DND-41 (cell line): ENCODE measurements around the gene ISX.

Source experiments
- ATAC-seq: fragments of 200-7000 bp; cut with Tn5 transposase; 3 replicates; pipeline ENCODE4 v1.9.1; 2021; ENCODE audit warnings: low read depth; ENCODE audit not compliant: insufficient read depth
- DNase-seq: peaks from one replicate; pipeline ENCODE4 v3.0.0-alpha.2; 2020
- H2AFZ ChIP-seq: 2 replicates; pipeline ENCODE4 v1.6.0; 2012; ENCODE audit warnings: low read depth, low read length
- H3K27ac ChIP-seq: 2 replicates; pipeline ENCODE4 v1.5.1; 2012; ENCODE audit warnings: low read length, inconsistent platforms
- H3K27me3 ChIP-seq: fragments of 200-600 bp; sonication (generic); 2 replicates; pipeline ENCODE4 v1.6.0; 2012; ENCODE audit warnings: low read length, mild to moderate bottlenecking, inconsistent platforms; ENCODE audit not compliant: insufficient read depth, poor library complexity
- H3K36me3 ChIP-seq: 2 replicates; pipeline ENCODE4 v1.5.1; 2012; ENCODE audit warnings: low read length, inconsistent platforms; ENCODE audit not compliant: insufficient read depth
- H3K4me1 ChIP-seq: 2 replicates; pipeline ENCODE4 v1.5.1; 2012; ENCODE audit warnings: mild to moderate bottlenecking, low read length; ENCODE audit not compliant: insufficient read depth
- H3K4me2 ChIP-seq: 2 replicates; pipeline ENCODE4 v1.6.0; 2012; ENCODE audit warnings: mild to moderate bottlenecking, moderate library complexity, low read length, inconsistent platforms; ENCODE audit not compliant: insufficient read depth
- H3K4me3 ChIP-seq, 2 experiments: fragments of 200-600 bp in 1 of 2; shearing (Covaris generic) in 1 of 2; 2 replicates each; pipeline ENCODE4 v1.5.1; 2012 to 2016; ENCODE audit warnings: inconsistent platforms in 2 of 2, low read length in 2 of 2, mild to moderate bottlenecking in 2 of 2, low read depth in 1 of 2, moderate library complexity in 1 of 2
- H3K79me2 ChIP-seq: 2 replicates; pipeline ENCODE4 v1.6.0; 2012; ENCODE audit warnings: low read length, inconsistent platforms; ENCODE audit not compliant: insufficient read depth
- H3K9ac ChIP-seq: 2 replicates; pipeline ENCODE4 v1.6.0; 2012; ENCODE audit warnings: low read depth, mild to moderate bottlenecking, inconsistent platforms, low read length, moderate library complexity
- H3K9me3 ChIP-seq: 2 replicates; pipeline ENCODE4 v1.5.1; 2012; ENCODE audit warnings: low read length, moderate library complexity, mild to moderate bottlenecking, inconsistent platforms; ENCODE audit not compliant: insufficient read depth, severe bottlenecking
- H4K20me1 ChIP-seq: 2 replicates; pipeline ENCODE4 v1.6.0; 2012; ENCODE audit warnings: low read length; ENCODE audit not compliant: insufficient read depth
- CTCF ChIP-seq: IDR thresholded peaks from 2 replicates; pipeline ENCODE4 v1.5.1; 2012; ENCODE audit warnings: borderline replicate concordance, low read length, moderate library complexity, mild to moderate bottlenecking; ENCODE audit not compliant: poor library complexity, severe bottlenecking; ENCODE audit errors: extremely low read depth
- EZH2 ChIP-seq: IDR thresholded peaks from 3 replicates; pipeline ENCODE4 v1.6.1; 2012; ENCODE audit warnings: borderline replicate concordance, low read depth, mild to moderate bottlenecking, moderate library complexity, low read length, inconsistent platforms; ENCODE audit not compliant: severe bottlenecking

The ISX gene

DNA sequence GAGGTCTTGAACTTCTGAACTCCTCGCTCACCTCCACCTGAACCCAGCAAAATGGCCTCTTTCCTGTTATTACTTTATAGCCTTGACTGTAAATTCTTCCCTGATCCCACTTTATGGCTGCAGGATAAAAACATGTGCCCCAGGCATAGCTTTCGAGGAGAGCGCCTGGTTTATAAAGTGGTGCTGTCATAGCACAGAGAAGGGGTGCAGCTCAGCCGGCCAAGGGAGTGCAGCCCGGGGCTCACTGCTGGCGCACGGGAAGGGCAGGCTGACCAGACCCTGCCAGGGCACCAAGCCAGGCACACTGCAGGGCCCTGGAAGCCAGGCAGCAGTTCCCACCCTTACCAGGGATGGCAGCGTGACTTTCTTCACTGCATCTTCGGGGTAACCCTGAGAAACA is 50.9 kb downstream of the ISX start:
- H3K27ac ChIP-seq = no peak overlapping the region
- H2AFZ ChIP-seq = no peak overlapping the region
- H3K9me3 ChIP-seq = no peaks in the 10 kb centered on the region
- no peaks in the 10 kb centered on the region for H3K27me3 ChIP-seq
- no peak overlapping the region for H3K9ac ChIP-seq
- no peak for ATAC-seq
- H4K20me1 ChIP-seq = no peaks in the 10 kb centered on the region
- H3K36me3 ChIP-seq = no peaks in the 10 kb centered on the region
- DNase-seq = no peak
- no peak overlapping the region for H3K4me2 ChIP-seq
- no peaks in the 10 kb centered on the region for H3K79me2 ChIP-seq
- no peak overlapping the region for H3K4me3 ChIP-seq
- H3K4me1 ChIP-seq = no peaks in the 10 kb centered on the region
- TF ChIP-seq EZH2 = no peak
- no peak for TF ChIP-seq CTCF

- H3K27me3 ChIP-seq = no peaks in the 10 kb centered on the region
- no peaks in the 10 kb centered on the region for H3K79me2 ChIP-seq
- no peak overlapping the region for H3K4me3 ChIP-seq
- TF ChIP-seq CTCF = no peak
- no peak for TF ChIP-seq EZH2
- no peaks in the 10 kb centered on the region for H4K20me1 ChIP-seq
- H3K9me3 ChIP-seq = no peaks in the 10 kb centered on the region
- ATAC-seq = no peak
- no peak overlapping the region for H3K9ac ChIP-seq
- H3K4me2 ChIP-seq = no peak overlapping the region
- H2AFZ ChIP-seq = no peak overlapping the region
- H3K27ac ChIP-seq = no peak overlapping the region
- no peaks in the 10 kb centered on the region for H3K36me3 ChIP-seq
- no peak for DNase-seq
- no peaks in the 10 kb centered on the region for H3K4me1 ChIP-seq
Measured at GRCh38 chr22:35119494-35119893, 53.5 kb downstream of the ISX start.

GRCh38 chr22:35124691-35125219 is 58.8 kb downstream of the ISX start:
- Histone ChIP-seq H2AFZ (no peak overlapping the region), H3K9me3 (no peaks in the 10 kb centered on the region), H3K36me3 (no peaks in the 10 kb centered on the region), H4K20me1 (no peaks in the 10 kb centered on the region), H3K4me1 (no peaks in the 10 kb centered on the region), H3K4me3 (no peak overlapping the region), H3K4me2 (no peak overlapping the region), H3K9ac (no peak overlapping the region), H3K27ac (no peak overlapping the region), H3K27me3 (no peaks in the 10 kb centered on the region), H3K79me2 (no peaks in the 10 kb centered on the region)
- ATAC-seq = no peak
- no peak for DNase-seq
- TF ChIP-seq EZH2 = no peak
- no peak for TF ChIP-seq CTCF

DNA sequence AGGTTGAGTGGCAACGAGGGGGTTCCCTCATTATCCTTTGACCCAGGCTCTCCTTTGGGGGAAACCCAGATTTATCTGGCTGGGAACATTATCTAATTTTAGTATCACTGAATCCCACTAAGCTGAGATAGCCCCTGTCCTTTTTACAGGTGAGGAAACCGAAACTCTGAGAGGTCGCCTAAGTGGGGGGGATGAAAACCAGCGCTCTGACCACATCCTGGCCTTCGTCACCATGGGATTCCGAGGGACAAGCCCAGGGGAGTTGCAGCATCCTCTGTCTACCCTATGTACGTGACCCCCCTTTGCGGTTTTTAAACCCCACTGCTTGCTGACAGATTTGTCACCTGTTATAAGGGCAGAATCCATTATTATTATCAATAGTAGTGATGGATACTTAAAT is 61.0 kb downstream of the ISX start:
- no peak overlapping the region for H3K27ac ChIP-seq
- H3K79me2 ChIP-seq = no peaks in the 10 kb centered on the region
- H3K4me1 ChIP-seq = no peaks in the 10 kb centered on the region
- DNase-seq = peak; percentile 14
- H3K4me2 ChIP-seq = no peak overlapping the region
- no peak for TF ChIP-seq CTCF
- no peak for TF ChIP-seq EZH2
- H3K36me3 ChIP-seq = no peaks in the 10 kb centered on the region
- no peak overlapping the region for H3K4me3 ChIP-seq
- H3K9me3 ChIP-seq = no peaks in the 10 kb centered on the region
- H4K20me1 ChIP-seq = no peaks in the 10 kb centered on the region
- no peak for ATAC-seq
- H2AFZ ChIP-seq = no peak overlapping the region
- H3K27me3 ChIP-seq = no peaks in the 10 kb centered on the region
- no peak overlapping the region for H3K9ac ChIP-seq
